Parathyroid adenoma (tissue), 2 donors: ENCODE data around the gene PLAC8.

ENCODE experiments used
- H2AFZ ChIP-seq: fragments of 300-600 bp; sonication (generic); one replicate; pipeline ENCODE4 v1.7.0; 2017; ENCODE audit warnings: antibody characterized with exemption, mild to moderate bottlenecking
- H3K27ac ChIP-seq: fragments of 300-600 bp; sonication (generic); one replicate; pipeline ENCODE4 v1.7.0; 2017
- H3K27me3 ChIP-seq: fragments of 300-600 bp; sonication (generic); one replicate; pipeline ENCODE4 v1.7.0; 2017; ENCODE audit warnings: low read length; ENCODE audit not compliant: control insufficient read depth, insufficient read depth
- H3K36me3 ChIP-seq: fragments of 300-600 bp; sonication (generic); one replicate; pipeline ENCODE4 v1.7.0; 2017; ENCODE audit warnings: low read length; ENCODE audit not compliant: control insufficient read depth, insufficient read depth
- H3K4me1 ChIP-seq: fragments of 300-600 bp; sonication (generic); one replicate; pipeline ENCODE4 v1.7.0; 2017; ENCODE audit warnings: control low read depth
- H3K4me2 ChIP-seq: fragments of 300-600 bp; sonication (generic); one replicate; pipeline ENCODE4 v1.7.0; 2017; ENCODE audit warnings: low read length
- H3K4me3 ChIP-seq: fragments of 300-600 bp; sonication (generic); one replicate; pipeline ENCODE4 v1.7.0; 2017; ENCODE audit warnings: low read depth, low read length
- H3K79me2 ChIP-seq: fragments of 300-600 bp; sonication (generic); one replicate; pipeline ENCODE4 v1.7.0; 2017; ENCODE audit warnings: control low read depth
- H3K9ac ChIP-seq: fragments of 300-600 bp; sonication (generic); one replicate; pipeline ENCODE4 v1.7.0; 2017; ENCODE audit warnings: mild to moderate bottlenecking
- H3K9me3 ChIP-seq: fragments of 300-600 bp; sonication (generic); one replicate; pipeline ENCODE4 v1.7.0; 2017; ENCODE audit warnings: low read length; ENCODE audit not compliant: control insufficient read depth
- CTCF ChIP-seq: fragments of 300-600 bp; sonication (generic); IDR thresholded peaks from one replicate; pipeline ENCODE4 v1.7.0; 2017; ENCODE audit warnings: antibody characterized with exemption, mild to moderate bottlenecking
- donor health status: primary hyperparathyroidism.

PLAC8 gene

DNA sequence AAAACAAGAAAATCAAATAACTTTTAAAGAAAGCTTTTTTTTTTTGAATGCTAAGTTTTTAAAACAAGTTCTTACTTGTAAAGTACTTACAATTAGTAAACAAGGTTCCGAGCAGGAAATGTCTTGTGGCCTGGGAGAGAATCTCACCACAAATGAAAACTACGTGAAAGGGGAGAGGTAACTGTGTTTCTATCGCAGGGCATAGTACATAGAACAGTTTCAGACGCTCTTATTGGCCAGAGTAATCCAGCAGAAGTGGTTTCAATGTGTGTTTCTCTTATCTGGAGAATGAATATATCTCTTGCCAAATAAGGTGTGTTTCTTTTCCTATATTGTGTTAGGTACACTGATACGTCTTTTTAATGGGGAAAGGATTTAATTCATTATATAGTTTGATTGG, at the start of gene PLAC8:
Gene PLAC8, minus strand, starts transcription at position 154 of the 400 bp plus-strand sequence. CDS start 6,808 bp downstream, outside the sequence.
- H3K4me1 ChIP-seq: no peaks in the 10 kb centered on the region
- H3K9ac ChIP-seq: no peak within 1 kb of the TSS
- no peak within 1 kb of the TSS for H3K4me2 ChIP-seq
- no peak within 1 kb of the TSS for H3K4me3 ChIP-seq
- H3K27me3 ChIP-seq: no peaks in the 10 kb centered on the region
- H2AFZ ChIP-seq: no peak within 1 kb of the TSS
- TF ChIP-seq CTCF: no peak
- no peak within 1 kb of the TSS for H3K27ac ChIP-seq
- H3K79me2 ChIP-seq: no peaks in the 10 kb centered on the region
- no peaks in the 10 kb centered on the region for H3K36me3 ChIP-seq
- no peaks in the 10 kb centered on the region for H3K9me3 ChIP-seq

DNA sequence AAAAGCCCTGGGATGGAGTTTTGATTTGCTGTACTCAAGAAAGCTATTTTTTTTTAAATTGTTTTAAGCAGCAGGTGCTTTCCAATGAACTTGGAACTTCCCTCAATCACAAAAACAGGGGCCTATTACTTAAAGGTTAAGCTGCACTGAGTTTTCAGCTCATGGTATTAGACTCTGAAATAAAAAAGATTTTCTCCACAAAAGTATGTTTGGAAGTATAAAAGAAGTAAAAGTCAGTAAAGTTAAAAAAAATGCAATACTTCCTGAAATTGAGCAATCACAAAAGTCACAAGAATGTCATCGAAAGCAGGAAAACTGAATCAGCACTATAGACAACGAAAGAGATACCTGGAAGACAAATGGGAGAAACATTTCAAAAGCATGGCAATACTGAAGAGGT, 38.9 kb upstream of the PLAC8 start:
- Histone ChIP-seq H3K27ac (no peak overlapping the region), H3K79me2 (no peaks in the 10 kb centered on the region), H3K4me2 (no peak overlapping the region), H3K36me3 (no peaks in the 10 kb centered on the region), H3K4me3 (no peak overlapping the region), H3K4me1 (no peaks in the 10 kb centered on the region), H2AFZ (no peak overlapping the region), H3K9ac (no peak overlapping the region), H3K9me3 (no peaks in the 10 kb centered on the region), H3K27me3 (no peaks in the 10 kb centered on the region)
- no peak for TF ChIP-seq CTCF

GRCh38 chr4:83152746-83153145, 38.2 kb upstream of the PLAC8 start:
- TF ChIP-seq CTCF: no peak
- Histone ChIP-seq H3K27me3 (no peaks in the 10 kb centered on the region), H3K4me1 (no peaks in the 10 kb centered on the region), H3K79me2 (no peaks in the 10 kb centered on the region), H3K36me3 (no peaks in the 10 kb centered on the region), H3K4me3 (no peak overlapping the region), H2AFZ (no peak overlapping the region), H3K27ac (no peak overlapping the region), H3K9me3 (no peaks in the 10 kb centered on the region), H3K4me2 (no peak overlapping the region), H3K9ac (no peak overlapping the region)

- Histone ChIP-seq H3K9ac (no peak overlapping the region), H3K4me3 (no peak overlapping the region), H3K4me2 (no peak overlapping the region), H3K79me2 (no peaks in the 10 kb centered on the region), H2AFZ (no peak overlapping the region), H3K27ac (no peak overlapping the region), H3K4me1 (no peaks in the 10 kb centered on the region), H3K36me3 (no peaks in the 10 kb centered on the region), H3K27me3 (no peaks in the 10 kb centered on the region), H3K9me3 (no peaks in the 10 kb centered on the region)
- no peak for TF ChIP-seq CTCF
Measured at GRCh38 chr4:83151651-83152050, 37.1 kb upstream of the PLAC8 start.

GRCh38 chr4:83150653-83151330, 36.3 kb upstream of the PLAC8 start:
- Histone ChIP-seq H3K79me2 (no peaks in the 10 kb centered on the region), H3K9ac (no peak overlapping the region), H3K27me3 (no peaks in the 10 kb centered on the region), H3K9me3 (no peaks in the 10 kb centered on the region), H2AFZ (no peak overlapping the region), H3K4me1 (no peaks in the 10 kb centered on the region), H3K4me3 (no peak overlapping the region), H3K36me3 (no peaks in the 10 kb centered on the region), H3K4me2 (no peak overlapping the region), H3K27ac (no peak overlapping the region)
- no peak for TF ChIP-seq CTCF
